NT2/D1 (cell line): ENCODE results near the gene NRG2.

Experiments
- DNase-seq: peaks from one replicate; pipeline ENCODE4 v3.0.0-alpha.2; 2011; ENCODE audit warnings: low read depth, low spot score
- H3K27me3 ChIP-seq: 2 replicates; pipeline ENCODE4 v1.6.0; 2011; ENCODE audit warnings: mild to moderate bottlenecking; ENCODE audit not compliant: insufficient read length, insufficient read depth
- H3K36me3 ChIP-seq: 2 replicates; pipeline ENCODE4 v1.6.1; 2011; ENCODE audit warnings: mild to moderate bottlenecking, low read length, mixed read lengths; ENCODE audit not compliant: insufficient read depth, insufficient read length
- H3K4me1 ChIP-seq: 2 replicates; pipeline ENCODE4 v1.5.1; 2011; ENCODE audit not compliant: insufficient read depth, insufficient read length
- H3K4me3 ChIP-seq: 2 replicates; pipeline ENCODE4 v1.5.1; 2011; ENCODE audit warnings: low read depth; ENCODE audit not compliant: insufficient read length
- H3K9ac ChIP-seq: 2 replicates; pipeline ENCODE4 v1.6.0; 2011; ENCODE audit warnings: low read depth; ENCODE audit not compliant: insufficient read length
- H3K9me3 ChIP-seq: 2 replicates; pipeline ENCODE4 v1.5.1; 2011; ENCODE audit warnings: mild to moderate bottlenecking, low read length; ENCODE audit not compliant: insufficient read depth
- SUZ12 ChIP-seq: IDR thresholded peaks from 2 replicates; pipeline ENCODE4 v1.6.1; 2011; ENCODE audit not compliant: insufficient read length, insufficient read depth; ENCODE audit errors: extremely low read depth
- YY1 ChIP-seq: IDR thresholded peaks from 2 replicates; pipeline ENCODE4 v1.6.1; 2011; ENCODE audit not compliant: insufficient read length, insufficient read depth
- ZNF274 ChIP-seq: IDR thresholded peaks from 2 replicates; pipeline ENCODE4 v1.6.1; 2011; ENCODE audit warnings: mild to moderate bottlenecking, low read depth, low read length

NRG2 gene

DNA sequence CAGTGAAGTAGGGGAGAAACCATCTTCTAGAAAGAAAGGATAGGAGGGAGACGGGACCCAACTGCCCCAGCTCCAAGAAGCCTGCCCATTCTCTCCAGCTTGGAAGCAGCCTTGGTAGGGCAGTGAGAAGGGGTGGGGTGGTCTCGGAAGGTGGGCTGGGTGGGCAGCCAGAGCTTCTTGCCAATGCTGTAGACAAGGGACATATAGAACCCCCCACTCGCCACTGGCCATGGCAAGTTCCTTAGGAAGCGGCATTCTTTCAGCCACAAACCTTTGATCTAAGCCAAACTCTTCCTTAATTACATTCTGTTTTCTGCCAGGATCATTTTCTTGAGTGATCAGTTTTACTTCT, 157.3 kb downstream of the NRG2 start:
- no peak for DNase-seq
- Histone ChIP-seq H3K27me3 (no peaks in the 10 kb centered on the region), H3K4me1 (no peaks in the 10 kb centered on the region)

GRCh38 chr5:139885172-139885856, 157.8 kb downstream of the NRG2 start:
- H3K4me1 ChIP-seq: peaks cover 1% of the 10 kb centered on the region
- H3K9ac ChIP-seq: no peak overlapping the region
- H3K36me3 ChIP-seq: no peaks in the 10 kb centered on the region
- H3K4me3 ChIP-seq: no peak overlapping the region
- TF ChIP-seq YY1: no peak
- H3K27me3 ChIP-seq: no peaks in the 10 kb centered on the region
- DNase-seq: no peak
- no peaks in the 10 kb centered on the region for H3K9me3 ChIP-seq

More for the DNA sequence above, 157.3 kb downstream of the NRG2 start:
- Histone ChIP-seq H3K9me3 (no peaks in the 10 kb centered on the region), H3K4me3 (no peak overlapping the region), H3K9ac (no peak overlapping the region), H3K36me3 (no peaks in the 10 kb centered on the region)
- no peak for TF ChIP-seq ZNF274
- no peak for TF ChIP-seq YY1

DNA sequence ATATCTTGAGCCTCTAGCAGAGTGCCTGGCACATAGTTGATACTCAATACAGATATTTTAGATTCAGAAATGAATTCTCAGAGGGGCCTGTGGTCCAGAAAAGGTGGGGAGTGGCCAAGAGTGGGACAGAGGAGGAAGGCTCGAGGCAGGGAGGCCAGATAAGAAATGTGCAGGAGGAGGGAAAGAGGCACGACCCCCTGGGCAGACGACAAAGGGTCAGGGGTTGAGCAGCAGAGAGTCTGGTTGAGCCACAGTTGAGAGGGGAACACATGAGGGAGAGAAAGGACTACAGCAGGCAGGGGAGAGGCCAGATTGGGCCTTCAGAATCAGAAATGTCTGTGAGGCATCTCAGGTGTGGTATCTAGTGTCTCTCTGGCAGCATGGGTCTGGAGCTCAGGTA, 158.4 kb downstream of the NRG2 start:
- H3K4me3 ChIP-seq: no peak overlapping the region
- no peaks in the 10 kb centered on the region for H3K27me3 ChIP-seq
- H3K36me3 ChIP-seq: no peaks in the 10 kb centered on the region
- no peak for TF ChIP-seq ZNF274
- no peak for TF ChIP-seq SUZ12
- TF ChIP-seq YY1: no peak
- H3K9ac ChIP-seq: no peak overlapping the region
- H3K4me1 ChIP-seq: peaks cover 4% of the 10 kb centered on the region
- H3K9me3 ChIP-seq: no peaks in the 10 kb centered on the region
- DNase-seq: no peak

DNA sequence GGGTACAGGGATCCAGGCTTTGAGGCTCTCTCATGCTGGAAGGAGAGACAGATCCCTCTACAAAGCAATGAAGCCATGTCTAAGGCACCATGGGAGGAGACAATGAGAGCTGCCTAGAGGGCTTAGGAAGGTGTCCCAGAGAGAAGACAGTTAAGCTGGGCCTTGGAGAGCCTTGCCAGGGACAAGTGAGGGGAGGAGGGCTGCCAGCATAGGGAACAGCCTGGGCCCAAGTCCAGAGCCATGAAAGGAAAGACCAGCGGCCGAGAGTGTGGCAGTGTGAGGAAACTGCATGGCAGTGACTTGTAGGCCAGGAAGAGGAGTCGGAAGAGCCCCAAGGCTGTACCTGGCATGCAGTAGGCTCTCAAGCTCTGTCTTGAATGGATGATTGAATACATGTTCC, 159.0 kb downstream of the NRG2 start:
- Histone ChIP-seq H3K4me1 (peaks cover 4% of the 10 kb centered on the region), H3K9me3 (no peaks in the 10 kb centered on the region), H3K27me3 (no peaks in the 10 kb centered on the region), H3K9ac (no peak overlapping the region), H3K4me3 (no peak overlapping the region), H3K36me3 (no peaks in the 10 kb centered on the region)
- TF ChIP-seq YY1 (no peak), ZNF274 (no peak), SUZ12 (no peak)
- DNase-seq: no peak

DNA sequence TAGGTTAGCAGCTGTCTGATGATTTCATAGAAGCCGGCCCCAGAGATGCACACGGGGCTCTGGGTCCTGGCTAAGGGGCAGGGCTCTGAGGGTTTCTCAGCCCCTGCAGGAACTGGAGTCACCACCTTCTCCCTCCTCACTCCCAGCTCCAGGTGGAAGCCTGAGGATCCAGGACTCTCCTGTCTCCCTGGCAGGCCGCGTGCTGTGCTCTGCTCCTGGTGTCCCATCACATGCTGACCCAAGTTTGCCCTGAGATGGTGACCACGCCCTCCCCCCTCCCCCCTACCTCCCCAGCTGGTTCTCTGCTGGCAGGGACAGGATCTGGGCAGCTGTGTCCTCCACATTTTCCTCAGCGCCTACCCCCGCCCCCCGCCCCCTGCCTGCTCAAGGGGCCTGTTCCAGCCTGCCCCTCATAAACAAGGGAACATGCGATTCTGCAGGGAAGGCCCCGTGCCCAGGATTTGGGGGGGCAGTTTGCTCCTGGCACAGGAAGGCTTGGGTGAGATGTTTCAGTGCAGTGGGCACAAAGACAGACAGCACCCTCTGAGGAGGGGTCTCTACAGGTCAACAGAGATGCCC, 160.0 kb downstream of the NRG2 start:
- DNase-seq: no peak
- H3K36me3 ChIP-seq: no peaks in the 10 kb centered on the region
- H3K27me3 ChIP-seq: no peaks in the 10 kb centered on the region
- TF ChIP-seq ZNF274 (no peak), SUZ12 (no peak), YY1 (no peak)
- no peak overlapping the region for H3K9ac ChIP-seq
- no peaks in the 10 kb centered on the region for H3K9me3 ChIP-seq
- H3K4me3 ChIP-seq: no peak overlapping the region
- H3K4me1 ChIP-seq: peaks cover 4% of the 10 kb centered on the region

- Histone ChIP-seq H3K36me3 (no peaks in the 10 kb centered on the region), H3K9ac (no peak overlapping the region), H3K4me1 (peaks cover 4% of the 10 kb centered on the region), H3K27me3 (no peaks in the 10 kb centered on the region), H3K4me3 (no peak overlapping the region), H3K9me3 (no peaks in the 10 kb centered on the region)
- no peak for DNase-seq
- TF ChIP-seq ZNF274: no peak
These were observed 160.8 kb downstream of the NRG2 start for GRCh38 chr5:139882316-139882715.

DNA sequence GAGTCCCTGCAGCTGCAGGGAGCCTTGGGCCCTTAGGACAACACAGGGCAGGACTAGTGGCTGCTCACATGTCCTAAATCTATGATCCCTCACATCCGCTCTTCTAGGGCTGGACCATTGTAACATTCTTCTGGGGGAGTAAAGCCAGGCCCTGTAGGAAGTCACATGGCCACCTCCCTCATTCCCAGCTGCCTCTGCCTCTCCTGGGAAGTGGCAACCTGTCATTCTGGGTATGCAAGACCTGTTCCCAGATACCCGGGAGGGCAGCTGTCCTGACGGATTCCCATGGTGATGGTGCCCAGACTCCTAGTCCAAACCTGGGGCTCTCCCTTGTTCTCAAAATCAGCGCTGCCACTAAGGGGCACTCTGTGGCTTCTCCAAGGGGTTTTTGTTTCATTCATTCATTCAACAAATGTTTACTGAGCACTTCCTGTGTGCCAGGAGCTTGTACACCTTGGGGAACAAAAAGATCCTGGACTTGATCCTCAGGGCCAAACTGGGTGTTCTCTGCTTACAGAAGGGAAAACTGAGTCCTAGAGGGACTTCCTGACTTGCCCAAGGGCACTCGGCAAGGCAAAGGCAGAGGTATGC, 161.9 kb downstream of the NRG2 start:
- TF ChIP-seq YY1 (no peak), SUZ12 (no peak), ZNF274 (no peak)
- no peaks in the 10 kb centered on the region for H3K36me3 ChIP-seq
- DNase-seq: no peak
- H3K27me3 ChIP-seq: no peaks in the 10 kb centered on the region
- peaks cover 4% of the 10 kb centered on the region for H3K4me1 ChIP-seq
- H3K4me3 ChIP-seq: no peak overlapping the region
- H3K9me3 ChIP-seq: no peaks in the 10 kb centered on the region
- H3K9ac ChIP-seq: no peak overlapping the region
